Naive thymus-derived CD4-positive, alpha-beta T cell (primary cell): ENCODE measurements around the gene LRMDA. TPM values are rescaled to one million over a fixed set of nuclear protein-coding genes. Genes with fewer than 3 reads are reported as not detected.

ENCODE experiments used
- ATAC-seq: fragments of 150-1000 bp; cut with Tn5 transposase; 2 replicates; pipeline ENCODE4 v1.10.0; 2021; ENCODE audit warnings: mild to moderate bottlenecking, moderate library complexity
- CTCF ChIA-PET: fragments of 350-600 bp; sonication (Branson Sonifier 250); formaldehyde crosslinking; loops from one replicate; lab custom pipeline; 2021; ENCODE audit warnings: antibody characterized with exemption; lab: Charles Lee
- POLR2A ChIA-PET: fragments of 350-600 bp; sonication (Branson Sonifier 250); formaldehyde crosslinking; loops from one replicate; lab custom pipeline; 2021; ENCODE audit warnings: antibody characterized with exemption, inconsistent platforms; lab: Charles Lee
- DNase-seq, 9 donors: peaks; one replicate each; pipeline versions ENCODE4 v3.0.0 to v3.0.0-alpha.2; 2020 to 2022; ENCODE audit warnings: mixed read lengths in 1 of 9
- H3K27ac ChIP-seq: one replicate; pipeline ENCODE4 v1.7.0; 2013; ENCODE audit warnings: mild to moderate bottlenecking, low read depth, low read length, moderate library complexity
- H3K27me3 ChIP-seq, 2 donors: one replicate each; pipeline ENCODE4 v1.7.0; 2013; ENCODE audit warnings: low read length in 2 of 2, mild to moderate bottlenecking in 2 of 2, moderate library complexity in 2 of 2; ENCODE audit not compliant: control insufficient read depth in 2 of 2, insufficient read depth in 2 of 2
- H3K36me3 ChIP-seq, 3 experiments: 1 replicate in 2 of 3; 2 replicates in 1 of 3; pipeline ENCODE4 v1.7.0; 2013; ENCODE audit warnings: low read length in 3 of 3, mild to moderate bottlenecking in 3 of 3, moderate library complexity in 1 of 3; ENCODE audit not compliant: insufficient read depth in 3 of 3, control insufficient read depth in 2 of 3
- H3K4me1 ChIP-seq, 2 donors: one replicate each; pipeline ENCODE4 v1.7.0; 2013; ENCODE audit warnings: low read length in 2 of 2, mild to moderate bottlenecking in 2 of 2, moderate library complexity in 1 of 2; ENCODE audit not compliant: control insufficient read depth in 2 of 2, insufficient read depth in 2 of 2
- H3K4me3 ChIP-seq: 2 replicates; pipeline ENCODE4 v1.7.0; 2013; ENCODE audit warnings: mild to moderate bottlenecking, low read length
- H3K9me3 ChIP-seq, 3 experiments: 1 replicate in 2 of 3; 2 replicates in 1 of 3; pipeline ENCODE4 v1.7.0; 2013; ENCODE audit warnings: low read length in 3 of 3; ENCODE audit not compliant: control insufficient read depth in 2 of 3
- H3K27ac Mint-ChIP-seq, 9 donors: one replicate each; pipeline ENCODE4 v1.8.0; 2020 to 2022; ENCODE audit warnings: mixed read lengths in 9 of 9, mild to moderate bottlenecking in 8 of 9, moderate library complexity in 5 of 9, inconsistent platforms in 2 of 9
- H3K27me3 Mint-ChIP-seq, 5 donors: one replicate each; pipeline ENCODE4 v1.8.0; 2021 to 2022; ENCODE audit warnings: mixed read lengths in 5 of 5, mild to moderate bottlenecking in 1 of 5
- H3K36me3 Mint-ChIP-seq, 5 donors: one replicate each; pipeline ENCODE4 v1.8.0; 2020 to 2022; ENCODE audit warnings: mixed read lengths in 5 of 5, mild to moderate bottlenecking in 3 of 5, inconsistent platforms in 1 of 5
- H3K4me1 Mint-ChIP-seq, 7 donors: one replicate each; pipeline ENCODE4 v1.8.0; 2020 to 2022; ENCODE audit warnings: mixed read lengths in 7 of 7, mild to moderate bottlenecking in 3 of 7, inconsistent platforms in 1 of 7
- H3K4me3 Mint-ChIP-seq, 10 donors: one replicate each; pipeline ENCODE4 v1.8.0; 2020 to 2022; ENCODE audit warnings: mild to moderate bottlenecking in 10 of 10, mixed read lengths in 10 of 10, moderate library complexity in 6 of 10, inconsistent platforms in 2 of 10
- H3K9me3 Mint-ChIP-seq, 11 donors: one replicate each; pipeline ENCODE4 v1.8.0; 2020 to 2022; ENCODE audit warnings: mixed read lengths in 11 of 11, mild to moderate bottlenecking in 4 of 11, inconsistent platforms in 1 of 11, moderate library complexity in 1 of 11
- intact Hi-C, 2 donors: fragments of 100-400 bp; cut with micrococcal nuclease; formaldehyde crosslinking; loops; one replicate each; pipeline ENCODE4 v1.15.1; 2023
- polyA plus RNA-seq, 2 donors: library from polyadenylated mRNA; unstranded; fragments of 300-500 nt; fragmentation: Illumina TruSeq; gene quantifications; one replicate each; pipeline ENCODE4 v1.2.3, GENCODE V29; 2021
- total RNA-seq, 6 experiments: library from RNA in 5 of 6; stranded (reverse) in 5 of 6; gene quantifications; 1 replicate in 5 of 6; 2 replicates in 1 of 6; pipeline ENCODE4 v1.2.3 and lab custom pipeline; 2021 to 2026

LRMDA gene
- total and polyA plus RNA-seq, 7 experiments from 2014 or later = 0.57 to 14.9 (median 3.0) TPM; not detected in 4

- intact Hi-C loops = loop anchor here (2.0 to 10.0 kb wide), 5 partner anchors 635 to 1710 kb away; no protein-coding TSS in a partner anchor
- CTCF ChIA-PET = no interaction called here
Measured at GRCh38 chr10:75401569-75402485, 29.6 kb upstream of the LRMDA start, which contains the start of gene ZNF503. Gene ZNF503, minus strand, starts transcription at chr10:75401764. Its CDS starts 345 bp downstream, at chr10:75401419.

GRCh38 chr10:75402486-75403143, 28.8 kb upstream of the LRMDA start:
- peak overlapping the region; percentile 74 to 91 (median 80) for H3K4me3 Mint-ChIP-seq
- peaks cover 0 to 6% (median 1%) of the 10 kb centered on the region in 11 donors for H3K9me3 Mint-ChIP-seq
- CTCF ChIA-PET = no interaction called here
- DNase-seq (no peak), ATAC-seq (no peak)
- H3K27me3 ChIP-seq = peaks cover 0 to 9% of the 10 kb centered on the region in 2 donors
- H3K27ac ChIP-seq = no peak overlapping the region
- H3K27me3 Mint-ChIP-seq = peaks cover 51 to 73% (median 57%) of the 10 kb centered on the region in 5 donors
- H3K9me3 ChIP-seq = no peaks in the 10 kb centered on the region
- no peaks in the 10 kb centered on the region for H3K36me3 ChIP-seq
- H3K4me1 Mint-ChIP-seq = peaks cover 26 to 44% (median 39%) of the 10 kb centered on the region in 7 donors
- peak overlapping the region in 1 of 9 donors; percentile 50 for H3K27ac Mint-ChIP-seq
- peaks cover 6 to 18% of the 10 kb centered on the region in 2 donors for H3K4me1 ChIP-seq
- POLR2A ChIA-PET = no interaction called here
- intact Hi-C loops = loop anchor here (5.0 to 10.0 kb wide), 4 partner anchors 635 to 1710 kb away; no protein-coding TSS in a partner anchor
- H3K36me3 Mint-ChIP-seq = peaks cover 0 to 7% (median 4%) of the 10 kb centered on the region in 5 donors
- peak overlapping the region; percentile 55 for H3K4me3 ChIP-seq

More at GRCh38 chr10:75401569-75402485, 29.6 kb upstream of the LRMDA start, which contains the start of gene ZNF503:
- H3K36me3 Mint-ChIP-seq = peaks cover 0 to 7% (median 4%) of the 10 kb centered on the region in 5 donors
- peaks cover 21 to 37% (median 34%) of the 10 kb centered on the region in 7 donors for H3K4me1 Mint-ChIP-seq
- Histone ChIP-seq H3K27ac (no peak within 1 kb of the TSS), H3K36me3 (no peaks in the 10 kb centered on the region), H3K9me3 (no peaks in the 10 kb centered on the region), H3K4me3 (peak within 1 kb of the TSS; percentile 55), H3K4me1 (peaks cover 6 to 15% of the 10 kb centered on the region in 2 donors), H3K27me3 (peaks cover 0 to 5% of the 10 kb centered on the region in 2 donors)
- peaks cover 46 to 69% (median 52%) of the 10 kb centered on the region in 5 donors for H3K27me3 Mint-ChIP-seq
- peaks cover 0 to 6% (median 1%) of the 10 kb centered on the region in 11 donors for H3K9me3 Mint-ChIP-seq
- peak; percentile 74 for ATAC-seq
- DNase-seq = no peak
- peak within 1 kb of the TSS in 1 of 9 donors; percentile 50 for H3K27ac Mint-ChIP-seq
- POLR2A ChIA-PET = no interaction called here
- H3K4me3 Mint-ChIP-seq = peak within 1 kb of the TSS; percentile 80 to 91 (median 86)

GRCh38 chr10:75403144-75403938, 28.1 kb upstream of the LRMDA start:
- peaks cover 0 to 7% (median 4%) of the 10 kb centered on the region in 5 donors for H3K36me3 Mint-ChIP-seq
- H3K4me3 Mint-ChIP-seq = peak overlapping the region; percentile 54 to 91 (median 80)
- H3K9me3 Mint-ChIP-seq = peaks cover 0 to 6% (median 1%) of the 10 kb centered on the region in 11 donors
- POLR2A ChIA-PET = no interaction called here
- H3K27ac ChIP-seq = no peak overlapping the region
- peaks cover 47 to 71% (median 54%) of the 10 kb centered on the region in 5 donors for H3K27me3 Mint-ChIP-seq
- H3K36me3 ChIP-seq = no peaks in the 10 kb centered on the region
- H3K4me1 ChIP-seq = peaks cover 6 to 24% of the 10 kb centered on the region in 2 donors
- ATAC-seq = no peak
- H3K27ac Mint-ChIP-seq = no peak overlapping the region
- no peak overlapping the region for H3K4me3 ChIP-seq
- intact Hi-C loops = loop anchor here (5.0 to 10.0 kb wide), 4 partner anchors 634 to 1709 kb away; no protein-coding TSS in a partner anchor
- peaks cover 0 to 9% of the 10 kb centered on the region in 2 donors for H3K27me3 ChIP-seq
- H3K4me1 Mint-ChIP-seq = peaks cover 27 to 49% (median 40%) of the 10 kb centered on the region in 7 donors
- H3K9me3 ChIP-seq = no peaks in the 10 kb centered on the region
- no peak for DNase-seq
- CTCF ChIA-PET = interaction anchor here (0.6 kb wide), 1 partner anchor 1580 kb away, joined by 3 read pairs; no protein-coding TSS in a partner anchor

GRCh38 chr10:75403939-75404814, 27.2 kb upstream of the LRMDA start:
- Mint-ChIP-seq H3K4me1 (peaks cover 27 to 50% (median 42%) of the 10 kb centered on the region in 7 donors), H3K9me3 (peaks cover 0 to 6% (median 1%) of the 10 kb centered on the region in 11 donors), H3K27me3 (peaks cover 47 to 78% (median 56%) of the 10 kb centered on the region in 5 donors), H3K27ac (peak overlapping the region in 1 of 9 donors; percentile 3), H3K36me3 (peaks cover 0 to 7% (median 4%) of the 10 kb centered on the region in 5 donors), H3K4me3 (peak overlapping the region; percentile 1 to 89 (median 44))
- no peak overlapping the region for H3K4me3 ChIP-seq
- CTCF ChIA-PET = interaction anchor here (0.6 kb wide), 1 partner anchor 1580 kb away, joined by 3 read pairs; no protein-coding TSS in a partner anchor
- H3K27me3 ChIP-seq = peaks cover 0 to 14% of the 10 kb centered on the region in 2 donors
- H3K9me3 ChIP-seq = no peaks in the 10 kb centered on the region
- peaks cover 6 to 24% of the 10 kb centered on the region in 2 donors for H3K4me1 ChIP-seq
- intact Hi-C loops = loop anchor here (5.0 to 10.0 kb wide), 4 partner anchors 633 to 1708 kb away; no protein-coding TSS in a partner anchor
- H3K27ac ChIP-seq = no peak overlapping the region
- DNase-seq = no peak
- POLR2A ChIA-PET = no interaction called here
- no peaks in the 10 kb centered on the region for H3K36me3 ChIP-seq
- no peak for ATAC-seq

GRCh38 chr10:75404815-75405597, 26.4 kb upstream of the LRMDA start:
- ATAC-seq = no peak
- H3K36me3 Mint-ChIP-seq = peaks cover 0 to 7% (median 4%) of the 10 kb centered on the region in 5 donors
- ChIA-PET POLR2A (no interaction called here), CTCF (no interaction called here)
- H3K4me1 Mint-ChIP-seq = peaks cover 27 to 53% (median 45%) of the 10 kb centered on the region in 7 donors
- no peak overlapping the region for H3K4me3 ChIP-seq
- peaks cover 0 to 14% of the 10 kb centered on the region in 2 donors for H3K27me3 ChIP-seq
- H3K27ac ChIP-seq = no peak overlapping the region
- H3K9me3 ChIP-seq = no peaks in the 10 kb centered on the region
- no peaks in the 10 kb centered on the region for H3K36me3 ChIP-seq
- peak overlapping the region in 2 of 10 donors; percentile 37 to 56 for H3K4me3 Mint-ChIP-seq
- intact Hi-C loops = loop anchor here (5.0 to 10.0 kb wide), 4 partner anchors 632 to 1707 kb away; no protein-coding TSS in a partner anchor
- H3K9me3 Mint-ChIP-seq = peaks cover 0 to 6% (median 2%) of the 10 kb centered on the region in 11 donors
- no peak overlapping the region for H3K27ac Mint-ChIP-seq
- H3K4me1 ChIP-seq = peaks cover 6 to 24% of the 10 kb centered on the region in 2 donors
- DNase-seq = no peak
- peaks cover 51 to 83% (median 59%) of the 10 kb centered on the region in 5 donors for H3K27me3 Mint-ChIP-seq
